PFSK-1 (cell line): ENCODE measurements around the gene INO80C.

Experiments
- FOXP2 ChIP-seq: optimal IDR thresholded peaks from 2 replicates; pipeline ENCODE3; 2011; ENCODE audit warnings: borderline replicate concordance, control low read depth, inconsistent platforms; ENCODE audit not compliant: insufficient read depth; ENCODE audit errors: extremely low read length, extremely low read depth
- POLR2AphosphoS5 ChIP-seq: IDR thresholded peaks from 2 replicates; pipeline ENCODE4 v1.6.1; 2012; ENCODE audit warnings: low read depth, mild to moderate bottlenecking, control low read depth, low read length, moderate library complexity
- REST ChIP-seq, 2 experiments: IDR thresholded peaks; 2 replicates each; pipeline versions ENCODE4 v1.6.1 to v1.8.0; 2011 to 2012; ENCODE audit warnings: low read depth in 2 of 2, low read length in 2 of 2, control low read depth in 1 of 2, inconsistent platforms in 1 of 2, mild to moderate bottlenecking in 1 of 2, moderate library complexity in 1 of 2; ENCODE audit not compliant: insufficient read depth in 1 of 2
- SIN3A ChIP-seq: IDR thresholded peaks from 2 replicates; pipeline ENCODE4 v1.6.1; 2012; ENCODE audit warnings: mild to moderate bottlenecking, low read length, moderate library complexity, borderline replicate concordance; ENCODE audit not compliant: insufficient read depth
- TAF1 ChIP-seq: IDR thresholded peaks from 2 replicates; pipeline ENCODE4 v1.6.1; 2012; ENCODE audit warnings: low read length, control low read depth, borderline replicate concordance; ENCODE audit not compliant: insufficient read depth

Gene INO80C

GRCh38 chr18:35451916-35452315 lies 45.8 kb downstream of the INO80C start:
- no peak for TF ChIP-seq TAF1
- TF ChIP-seq SIN3A: no peak
- no peak for TF ChIP-seq FOXP2
- TF ChIP-seq POLR2AphosphoS5: no peak
- TF ChIP-seq REST (IDR thresholded peaks at IDR 0.05; ENCODE audit: insufficient read depth in 1 of 2, low read depth in 2 of 2, low read length in 2 of 2): no peak

- TF ChIP-seq SIN3A: no peak
- no peak for TF ChIP-seq POLR2AphosphoS5
- TF ChIP-seq FOXP2: no peak
- TF ChIP-seq TAF1: no peak
- no peak for TF ChIP-seq REST (IDR thresholded peaks at IDR 0.05; ENCODE audit: insufficient read depth in 1 of 2, low read depth in 2 of 2, low read length in 2 of 2)
Measured at GRCh38 chr18:35451032-35451431, 46.7 kb downstream of the INO80C start.

- TF ChIP-seq TAF1 (no peak), FOXP2 (no peak), REST (IDR thresholded peaks at IDR 0.05; ENCODE audit: insufficient read depth in 1 of 2, low read depth in 2 of 2, low read length in 2 of 2) (no peak), POLR2AphosphoS5 (no peak), SIN3A (no peak)
Measured at GRCh38 chr18:35444636-35445035, 53.1 kb downstream of the INO80C start.

- TF ChIP-seq TAF1 (no peak), POLR2AphosphoS5 (no peak), FOXP2 (no peak), REST (IDR thresholded peaks at IDR 0.05; ENCODE audit: insufficient read depth in 1 of 2, low read depth in 2 of 2, low read length in 2 of 2) (no peak), SIN3A (no peak)
Measured at GRCh38 chr18:35443847-35444246, 53.9 kb downstream of the INO80C start.

- no peak for TF ChIP-seq REST (IDR thresholded peaks at IDR 0.05; ENCODE audit: insufficient read depth in 1 of 2, low read depth in 2 of 2, low read length in 2 of 2)
Measured at GRCh38 chr18:35443434-35443833, 54.3 kb downstream of the INO80C start.
